Parathyroid adenoma (tissue), 2 donors: ENCODE measurements around the gene SHISA2.

ENCODE experiments used
- H2AFZ ChIP-seq: fragments of 300-600 bp; sonication (generic); one replicate; pipeline ENCODE4 v1.7.0; 2017; ENCODE audit warnings: antibody characterized with exemption, mild to moderate bottlenecking
- H3K27ac ChIP-seq: fragments of 300-600 bp; sonication (generic); one replicate; pipeline ENCODE4 v1.7.0; 2017
- H3K27me3 ChIP-seq: fragments of 300-600 bp; sonication (generic); one replicate; pipeline ENCODE4 v1.7.0; 2017; ENCODE audit warnings: low read length; ENCODE audit not compliant: control insufficient read depth, insufficient read depth
- H3K36me3 ChIP-seq: fragments of 300-600 bp; sonication (generic); one replicate; pipeline ENCODE4 v1.7.0; 2017; ENCODE audit warnings: low read length; ENCODE audit not compliant: control insufficient read depth, insufficient read depth
- H3K4me1 ChIP-seq: fragments of 300-600 bp; sonication (generic); one replicate; pipeline ENCODE4 v1.7.0; 2017; ENCODE audit warnings: control low read depth
- H3K4me2 ChIP-seq: fragments of 300-600 bp; sonication (generic); one replicate; pipeline ENCODE4 v1.7.0; 2017; ENCODE audit warnings: low read length
- H3K4me3 ChIP-seq: fragments of 300-600 bp; sonication (generic); one replicate; pipeline ENCODE4 v1.7.0; 2017; ENCODE audit warnings: low read depth, low read length
- H3K79me2 ChIP-seq: fragments of 300-600 bp; sonication (generic); one replicate; pipeline ENCODE4 v1.7.0; 2017; ENCODE audit warnings: control low read depth
- H3K9ac ChIP-seq: fragments of 300-600 bp; sonication (generic); one replicate; pipeline ENCODE4 v1.7.0; 2017; ENCODE audit warnings: mild to moderate bottlenecking
- H3K9me3 ChIP-seq: fragments of 300-600 bp; sonication (generic); one replicate; pipeline ENCODE4 v1.7.0; 2017; ENCODE audit warnings: low read length; ENCODE audit not compliant: control insufficient read depth
- TF ChIP-seq, protein P1 (sequence below): fragments of 300-600 bp; sonication (generic); IDR thresholded peaks from one replicate; pipeline ENCODE4 v1.7.0; 2017; ENCODE audit warnings: antibody characterized with exemption, mild to moderate bottlenecking
- donor health status: primary hyperparathyroidism.

SHISA2 gene

DNA sequence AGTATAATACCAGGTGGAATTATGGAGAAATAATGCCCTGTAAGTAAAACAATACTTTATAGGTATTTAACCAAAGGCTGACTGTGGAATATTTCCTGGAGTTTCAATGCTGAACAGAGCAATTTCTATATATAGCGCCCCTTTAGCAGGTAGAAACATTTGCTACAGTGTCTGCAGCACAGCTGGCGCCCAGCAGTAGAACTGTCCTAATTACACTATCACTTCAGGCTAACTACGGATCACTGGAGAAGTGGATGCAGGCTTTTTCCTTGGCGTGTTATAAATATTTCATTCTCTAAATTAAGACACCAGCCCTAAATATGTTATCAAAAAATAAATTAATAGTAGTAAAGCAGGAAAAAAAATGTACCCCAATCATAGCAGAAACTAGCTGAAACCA lies 3.1 kb downstream of the SHISA2 start:
- H3K4me1 ChIP-seq, result no peaks in the 10 kb centered on the region
- H3K9me3 ChIP-seq, result no peaks in the 10 kb centered on the region
- no peaks in the 10 kb centered on the region for H3K27me3 ChIP-seq
- TF ChIP-seq, protein P1, sequence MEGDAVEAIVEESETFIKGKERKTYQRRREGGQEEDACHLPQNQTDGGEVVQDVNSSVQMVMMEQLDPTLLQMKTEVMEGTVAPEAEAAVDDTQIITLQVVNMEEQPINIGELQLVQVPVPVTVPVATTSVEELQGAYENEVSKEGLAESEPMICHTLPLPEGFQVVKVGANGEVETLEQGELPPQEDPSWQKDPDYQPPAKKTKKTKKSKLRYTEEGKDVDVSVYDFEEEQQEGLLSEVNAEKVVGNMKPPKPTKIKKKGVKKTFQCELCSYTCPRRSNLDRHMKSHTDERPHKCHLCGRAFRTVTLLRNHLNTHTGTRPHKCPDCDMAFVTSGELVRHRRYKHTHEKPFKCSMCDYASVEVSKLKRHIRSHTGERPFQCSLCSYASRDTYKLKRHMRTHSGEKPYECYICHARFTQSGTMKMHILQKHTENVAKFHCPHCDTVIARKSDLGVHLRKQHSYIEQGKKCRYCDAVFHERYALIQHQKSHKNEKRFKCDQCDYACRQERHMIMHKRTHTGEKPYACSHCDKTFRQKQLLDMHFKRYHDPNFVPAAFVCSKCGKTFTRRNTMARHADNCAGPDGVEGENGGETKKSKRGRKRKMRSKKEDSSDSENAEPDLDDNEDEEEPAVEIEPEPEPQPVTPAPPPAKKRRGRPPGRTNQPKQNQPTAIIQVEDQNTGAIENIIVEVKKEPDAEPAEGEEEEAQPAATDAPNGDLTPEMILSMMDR, result no peak
- H3K36me3 ChIP-seq, result no peaks in the 10 kb centered on the region
- no peaks in the 10 kb centered on the region for H3K79me2 ChIP-seq
- no peak overlapping the region for H3K4me3 ChIP-seq
- H3K9ac ChIP-seq, result no peak overlapping the region
- H3K27ac ChIP-seq, result no peak overlapping the region
- no peak overlapping the region for H3K4me2 ChIP-seq
- no peak overlapping the region for H2AFZ ChIP-seq

DNA sequence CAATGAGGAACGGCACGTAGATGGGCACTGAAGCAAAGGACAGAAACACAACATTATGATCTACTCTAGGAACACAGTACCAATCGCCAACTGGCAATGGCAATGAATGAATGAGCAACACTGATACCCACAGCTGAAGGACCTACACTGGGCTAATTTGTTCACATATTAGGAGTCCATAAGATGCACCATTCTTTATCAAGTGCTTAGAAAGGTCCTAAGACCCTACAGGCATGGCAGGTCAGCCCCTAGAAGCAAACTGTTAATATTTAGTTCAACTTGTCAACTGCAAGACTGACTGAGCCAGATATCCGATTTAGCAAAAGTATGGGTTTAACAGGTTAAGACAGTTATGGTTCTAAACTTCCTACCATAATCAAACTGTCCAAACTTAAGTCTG lies 4.8 kb downstream of the SHISA2 start:
- Histone ChIP-seq H3K4me3 (no peak overlapping the region), H3K27me3 (no peaks in the 10 kb centered on the region)
- TF ChIP-seq, protein P1, result no peak

DNA sequence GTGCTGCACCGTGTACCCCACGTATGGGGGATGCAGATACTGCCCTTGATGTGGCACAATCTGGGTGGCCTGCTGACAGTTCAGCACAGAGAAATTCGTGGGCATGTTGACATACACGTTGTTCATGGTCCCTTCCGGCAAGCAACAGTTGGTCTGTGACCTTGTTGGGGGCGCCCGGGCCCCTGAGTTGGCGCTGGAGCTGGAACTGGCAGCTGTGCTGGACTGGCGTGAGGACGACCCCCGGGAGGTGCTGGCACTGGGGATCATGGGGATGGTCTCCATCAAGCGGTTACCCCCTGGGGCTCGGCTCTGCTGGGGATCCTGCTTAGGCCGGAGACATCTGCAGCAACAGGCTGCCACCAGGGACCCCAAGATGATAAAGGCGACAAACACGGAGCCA lies 5.2 kb downstream of the SHISA2 start:
- no peak overlapping the region for H3K9ac ChIP-seq
- no peaks in the 10 kb centered on the region for H3K4me1 ChIP-seq
- no peaks in the 10 kb centered on the region for H3K36me3 ChIP-seq
- no peak overlapping the region for H3K27ac ChIP-seq
- H3K4me3 ChIP-seq, result no peak overlapping the region
- H3K4me2 ChIP-seq, result no peak overlapping the region
- no peak overlapping the region for H2AFZ ChIP-seq
- TF ChIP-seq, protein P1, result no peak
- no peaks in the 10 kb centered on the region for H3K27me3 ChIP-seq
- H3K79me2 ChIP-seq, result no peaks in the 10 kb centered on the region
- H3K9me3 ChIP-seq, result no peaks in the 10 kb centered on the region

More for the DNA sequence above, 4.8 kb downstream of the SHISA2 start:
- Histone ChIP-seq H3K36me3 (no peaks in the 10 kb centered on the region), H3K79me2 (no peaks in the 10 kb centered on the region), H3K4me1 (no peaks in the 10 kb centered on the region), H3K9me3 (no peaks in the 10 kb centered on the region), H2AFZ (no peak overlapping the region), H3K4me2 (no peak overlapping the region), H3K27ac (no peak overlapping the region), H3K9ac (no peak overlapping the region)

DNA sequence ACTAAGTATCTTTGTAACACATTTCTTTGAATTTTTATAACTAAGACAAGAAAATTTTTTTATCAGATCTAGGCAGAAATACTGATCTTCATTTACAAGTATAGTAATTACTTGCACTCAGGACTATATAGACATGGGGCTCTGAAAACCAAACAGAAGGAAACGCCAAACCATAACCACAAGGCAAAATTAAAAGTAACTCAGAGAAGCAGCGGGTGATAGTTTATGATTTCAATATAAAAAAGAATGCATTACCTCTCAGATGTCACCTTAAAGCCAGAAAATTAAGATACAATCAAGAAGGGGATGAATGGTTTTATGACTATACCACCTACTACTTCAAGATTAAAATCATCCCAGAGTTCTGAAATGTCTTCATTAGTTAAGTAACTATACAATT lies 6.7 kb downstream of the SHISA2 start:
- Histone ChIP-seq H3K27me3 (no peaks in the 10 kb centered on the region), H3K9ac (no peak overlapping the region), H2AFZ (no peak overlapping the region), H3K79me2 (no peaks in the 10 kb centered on the region), H3K27ac (no peak overlapping the region), H3K4me2 (no peak overlapping the region), H3K4me3 (no peak overlapping the region), H3K36me3 (no peaks in the 10 kb centered on the region), H3K9me3 (no peaks in the 10 kb centered on the region), H3K4me1 (no peaks in the 10 kb centered on the region)
- TF ChIP-seq, protein P1, result no peak

DNA sequence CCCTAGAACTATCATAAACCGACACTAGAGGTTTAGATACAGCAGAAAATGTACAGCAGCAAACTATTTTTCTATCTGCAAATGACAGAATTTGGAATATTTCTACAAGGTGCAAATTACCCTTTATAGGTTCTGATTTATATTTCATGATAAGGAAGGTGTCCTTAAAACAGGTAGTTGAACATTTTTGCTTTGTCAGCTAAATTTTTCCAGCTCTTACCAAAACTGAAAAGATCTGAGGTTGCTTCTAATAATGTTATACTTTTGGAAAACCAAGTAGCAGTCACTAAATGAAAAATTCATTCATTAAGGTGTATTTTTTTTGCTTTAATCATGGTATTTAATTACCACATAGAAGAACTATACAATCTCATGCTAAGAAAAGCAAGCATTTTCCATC lies 9.0 kb downstream of the SHISA2 start:
- no peak overlapping the region for H2AFZ ChIP-seq
- no peak overlapping the region for H3K9ac ChIP-seq
- no peaks in the 10 kb centered on the region for H3K9me3 ChIP-seq
- H3K4me2 ChIP-seq, result no peak overlapping the region
- H3K79me2 ChIP-seq, result no peaks in the 10 kb centered on the region
- no peaks in the 10 kb centered on the region for H3K27me3 ChIP-seq
- H3K27ac ChIP-seq, result no peak overlapping the region
- no peak overlapping the region for H3K4me3 ChIP-seq
- TF ChIP-seq, protein P1, result no peak
- no peaks in the 10 kb centered on the region for H3K4me1 ChIP-seq
- H3K36me3 ChIP-seq, result no peaks in the 10 kb centered on the region
